Fibroblast of villous mesenchyme (primary cell): Measurements from ENCODE around the gene ADCK2. TPM values are rescaled to one million over a fixed set of nuclear protein-coding genes. Genes with fewer than 3 reads are reported as not detected.
"Not testable (repeated sequence)": the region's sequence is repeated elsewhere in the genome, so short reads cannot be mapped to it uniquely, and the experiment has no call there.

Experiments
- DNase-seq: peaks from one replicate; pipeline ENCODE4 v3.0.0-alpha.2; 2010; ENCODE audit warnings: low read depth
- H3K4me3 ChIP-seq: 2 replicates; pipeline ENCODE4 v1.5.1; 2011; ENCODE audit warnings: low read depth, mild to moderate bottlenecking, low read length
- CTCF ChIP-seq: IDR thresholded peaks from 2 replicates; pipeline ENCODE4 v1.5.1; 2012; ENCODE audit warnings: low read depth, mild to moderate bottlenecking, low read length; ENCODE audit not compliant: insufficient read depth
- total RNA-seq: library from RNA; depleted of rRNA; stranded (reverse); fragments of >200 nt; gene quantifications from 2 replicates; pipeline ENCODE4 v1.2.3, GENCODE V29; 2012

ADCK2 gene
- total RNA-seq, 1 donor, result 20.3 TPM

GRCh38 chr7:140707132-140707531 is 34.4 kb downstream of the ADCK2 start:
- H3K4me3 ChIP-seq, result no peak overlapping the region
- DNase-seq, result no peak
- no peak for TF ChIP-seq CTCF

DNA sequence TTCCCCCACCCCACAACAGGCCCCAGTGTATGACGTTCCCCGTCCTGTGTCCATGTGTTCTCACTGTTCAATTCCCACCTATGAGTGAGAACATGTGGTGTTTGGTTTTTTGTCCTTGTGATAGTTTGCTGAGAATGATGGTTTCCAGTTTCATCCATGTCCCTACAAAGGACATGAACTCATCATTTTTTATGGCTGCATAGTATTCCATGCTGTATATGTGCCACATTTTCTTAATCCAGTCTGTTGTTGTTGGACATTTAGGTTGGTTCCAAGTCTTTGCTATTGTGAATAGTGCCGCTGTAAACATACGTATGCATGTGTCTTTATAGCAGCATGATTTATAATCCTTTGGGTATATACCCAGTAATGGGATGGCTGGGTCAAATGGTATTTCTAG is 36.0 kb downstream of the ADCK2 start:
- DNase-seq, H3K4me3 ChIP-seq: not testable (repeated sequence)

DNA sequence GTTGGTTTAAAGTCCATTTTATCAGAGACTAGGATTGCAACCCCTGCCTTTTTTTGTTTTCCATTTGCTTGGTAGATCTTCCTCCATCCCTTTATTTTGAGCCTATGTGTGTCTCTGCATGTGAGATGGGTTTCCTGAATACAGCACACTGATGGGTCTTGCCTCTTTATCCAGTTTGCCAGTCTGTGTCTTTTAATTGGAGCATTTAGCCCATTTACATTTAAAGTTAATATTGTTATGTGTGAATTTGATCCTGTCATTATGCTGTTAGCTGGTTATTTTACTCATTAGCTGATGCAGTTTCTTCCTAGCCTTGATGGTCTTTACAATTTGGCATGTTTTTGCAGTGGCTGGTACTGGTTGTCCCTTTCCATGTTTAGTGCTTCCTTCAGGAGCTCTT is 39.6 kb downstream of the ADCK2 start:
- not testable (repeated sequence) for H3K4me3 ChIP-seq, DNase-seq

DNA sequence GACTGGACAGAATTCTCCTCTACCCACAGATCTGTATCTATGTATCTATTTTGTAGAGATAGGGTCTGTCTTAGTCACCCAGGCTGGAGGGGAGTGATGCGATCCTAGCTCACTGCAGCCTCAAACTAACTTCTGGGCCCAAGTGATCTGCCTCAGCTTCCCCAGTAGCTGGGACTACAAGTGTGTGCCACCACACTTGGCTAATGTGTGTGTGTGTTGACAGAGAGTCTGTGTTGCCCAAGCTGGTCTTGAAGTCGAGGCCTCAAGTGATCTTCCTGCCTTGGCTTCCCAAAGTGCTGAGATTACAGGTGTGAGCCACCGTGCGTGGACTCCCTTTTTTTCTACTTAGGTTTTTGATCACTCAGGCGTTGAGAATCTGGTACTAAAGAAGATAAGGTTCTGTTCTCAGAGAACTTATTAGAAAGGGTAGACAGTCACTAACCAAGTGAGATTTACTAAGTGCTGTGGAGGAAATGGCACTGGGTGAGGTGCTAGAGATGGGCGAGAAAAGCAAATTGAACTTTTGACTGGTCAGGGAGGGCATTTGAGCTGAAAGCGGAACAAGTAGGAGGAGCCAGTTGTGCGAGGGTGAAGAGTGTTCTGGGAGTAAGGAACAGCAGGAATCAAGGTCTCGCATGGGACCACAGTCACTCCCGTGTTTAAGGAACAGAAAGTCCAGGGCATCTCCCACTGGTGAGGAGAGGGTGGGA is 41.7 kb downstream of the ADCK2 start:
- TF ChIP-seq CTCF, result no peak
- no peak for DNase-seq
- no peak overlapping the region for H3K4me3 ChIP-seq

DNA sequence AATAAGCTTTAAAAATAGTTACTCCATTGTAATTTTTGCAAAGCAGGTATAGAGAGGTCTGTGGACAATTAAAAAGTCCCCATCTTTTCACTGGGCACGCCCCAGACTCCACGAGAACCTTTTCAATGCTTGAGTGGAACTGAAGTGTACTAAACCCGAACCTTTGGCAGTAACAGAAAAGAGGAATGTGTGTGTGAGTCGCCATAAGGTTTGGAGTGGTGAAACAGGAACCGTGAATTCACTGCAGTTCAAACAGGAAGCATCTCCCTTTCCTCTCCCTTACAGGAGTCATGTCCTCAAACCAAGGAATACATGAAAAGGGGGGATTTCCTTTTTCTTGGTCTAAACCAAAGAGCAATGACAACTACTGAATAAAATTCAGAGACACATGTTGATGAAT is 47.0 kb downstream of the ADCK2 start:
- no peak for DNase-seq

GRCh38 chr7:140722254-140722653 is 49.5 kb downstream of the ADCK2 start:
- no peak overlapping the region for H3K4me3 ChIP-seq
- DNase-seq, result no peak
- no peak for TF ChIP-seq CTCF

More for the DNA sequence above, 47.0 kb downstream of the ADCK2 start:
- TF ChIP-seq CTCF, result no peak
- no peak overlapping the region for H3K4me3 ChIP-seq

GRCh38 chr7:140723006-140723405 is 50.3 kb downstream of the ADCK2 start:
- no peak overlapping the region for H3K4me3 ChIP-seq
- no peak for DNase-seq
- no peak for TF ChIP-seq CTCF

DNA sequence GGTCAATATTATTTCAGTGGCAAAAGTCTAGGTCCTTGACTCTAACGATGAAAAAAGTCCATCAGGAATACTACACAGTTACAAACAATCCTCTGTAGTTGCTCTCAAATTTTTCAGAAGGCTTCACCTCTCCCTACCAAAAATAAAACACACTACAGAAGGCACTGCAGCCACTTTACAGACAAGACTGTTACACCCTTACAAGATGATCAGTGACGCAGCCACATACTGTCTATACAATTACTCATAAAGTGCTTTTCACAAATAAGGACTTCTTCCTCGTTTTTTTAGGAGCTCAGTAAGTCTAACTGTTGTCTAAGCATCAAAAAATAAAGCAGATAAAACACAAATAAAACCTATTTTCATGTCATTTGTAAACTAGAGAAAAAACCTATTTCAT is 50.8 kb downstream of the ADCK2 start:
- no peak overlapping the region for H3K4me3 ChIP-seq
- DNase-seq, result no peak
- TF ChIP-seq CTCF, result no peak
